Natural killer cell (primary cell): ENCODE data around the gene PON1. TPM values are rescaled to one million over a fixed set of nuclear protein-coding genes. Genes with fewer than 3 reads are reported as not detected.

ENCODE experiments used
- ATAC-seq, 3 donors: fragments of 150-1000 bp in 2 of 3; fragments of 200-7000 bp in 1 of 3; cut with Tn5 transposase; 1 replicate in 1 of 3; 2 replicates in 2 of 3; pipeline ENCODE4 v1.10.0; 2021; ENCODE audit warnings: mild to moderate bottlenecking in 2 of 3, moderate library complexity in 2 of 3
- DNase-seq, 2 donors: peaks; one replicate each; pipeline versions ENCODE4 v3.0.0 to v3.0.0-alpha.2; 2013 to 2021; ENCODE audit warnings: mixed read lengths in 1 of 2
- H3K27ac ChIP-seq: one replicate; pipeline ENCODE4 v1.5.1; 2013; ENCODE audit warnings: mild to moderate bottlenecking, low read length
- H3K27me3 ChIP-seq: one replicate; pipeline ENCODE4 v1.6.1; 2013; ENCODE audit warnings: low read length; ENCODE audit not compliant: control insufficient read depth, insufficient read depth
- H3K36me3 ChIP-seq: one replicate; pipeline ENCODE4 v1.6.1; 2013; ENCODE audit warnings: low read length; ENCODE audit not compliant: control insufficient read depth, insufficient read depth
- H3K4me1 ChIP-seq: one replicate; pipeline ENCODE4 v1.6.1; 2013; ENCODE audit warnings: low read length; ENCODE audit not compliant: control insufficient read depth, insufficient read depth
- H3K4me3 ChIP-seq: one replicate; pipeline ENCODE4 v1.5.1; 2013; ENCODE audit warnings: low read length
- H3K9me3 ChIP-seq: one replicate; pipeline ENCODE4 v1.6.1; 2013; ENCODE audit warnings: low read length; ENCODE audit not compliant: control insufficient read depth, insufficient read depth
- H3K27ac Mint-ChIP-seq, 2 donors: one replicate each; pipeline ENCODE4 v1.8.0; 2022; ENCODE audit warnings: mild to moderate bottlenecking in 2 of 2, mixed read lengths in 2 of 2, moderate library complexity in 1 of 2
- H3K27me3 Mint-ChIP-seq, 2 donors: one replicate each; pipeline ENCODE4 v1.8.0; 2022; ENCODE audit warnings: low read depth in 2 of 2, mixed read lengths in 2 of 2
- H3K36me3 Mint-ChIP-seq: one replicate; pipeline ENCODE4 v1.8.0; 2022; ENCODE audit warnings: mixed read lengths
- H3K4me1 Mint-ChIP-seq, 2 donors: one replicate each; pipeline ENCODE4 v1.8.0; 2022; ENCODE audit warnings: mixed read lengths in 2 of 2
- H3K4me3 Mint-ChIP-seq: one replicate; pipeline ENCODE4 v1.8.0; 2022; ENCODE audit warnings: mild to moderate bottlenecking, moderate library complexity, mixed read lengths
- H3K9me3 Mint-ChIP-seq, 2 donors: one replicate each; pipeline ENCODE4 v1.8.0; 2022; ENCODE audit warnings: mixed read lengths in 2 of 2
- CTCF ChIP-seq: fragments of 200-600 bp; IDR thresholded peaks from one replicate; pipeline ENCODE4 v1.8.0; 2022; ENCODE audit warnings: antibody characterized with exemption
- WGBS: methylation state at CpG from one replicate; pipeline ENCODE4 v1.1.7; 2013; ENCODE audit warnings: missing lambda C conversion rate; ENCODE audit not compliant: insufficient coverage; 5-methylcytosine and 5-hydroxymethylcytosine counted together
- intact Hi-C: fragments of 100-400 bp; cut with micrococcal nuclease; formaldehyde crosslinking; loops from one replicate; pipeline ENCODE4 v1.14.2; 2022
- total RNA-seq, 4 donors: library from RNA; stranded (reverse); fragments of 120-200 nt in 1 of 4; gene quantifications; one replicate each; pipeline versions ENCODE4 v1.2.3 to v1.2.4, GENCODE V29; 2013 to 2022

PON1 gene
- total RNA-seq = not detected
- not detected for total RNA-seq (2013)

- intact Hi-C loops = no loop called here
- H3K27me3 Mint-ChIP-seq = peaks cover 7 to 14% of the 10 kb centered on the region in 2 donors
- ATAC-seq (peak in 1 of 3 donors; percentile 35), DNase-seq (peak in 1 of 2 donors; percentile 34)
- no peak within 1 kb of the TSS for H3K4me3 ChIP-seq
- H3K27ac Mint-ChIP-seq = no peak within 1 kb of the TSS
- TF ChIP-seq CTCF = no peak
- H3K36me3 ChIP-seq = no peaks in the 10 kb centered on the region
- no peaks in the 10 kb centered on the region for H3K9me3 Mint-ChIP-seq
- peaks cover 9% of the 10 kb centered on the region for H3K27me3 ChIP-seq
- no peak within 1 kb of the TSS for H3K4me3 Mint-ChIP-seq
- no peaks in the 10 kb centered on the region for H3K9me3 ChIP-seq
- no peaks in the 10 kb centered on the region for H3K4me1 ChIP-seq
- 71% methylated on average over 20 of the region's 20 CpGs for whole genome bisulfite sequencing
- no peak within 1 kb of the TSS for H3K27ac ChIP-seq
- no peaks in the 10 kb centered on the region for H3K4me1 Mint-ChIP-seq
- H3K36me3 Mint-ChIP-seq = no peaks in the 10 kb centered on the region
Observed at GRCh38 chr7:95324431-95324830, at the start of gene PON1. PON1 (minus strand) TSS chr7:95324532; CDS start chr7:95324475, 57 bp downstream.

- ATAC-seq = no peak
- H3K36me3 ChIP-seq = no peaks in the 10 kb centered on the region
- no peaks in the 10 kb centered on the region for H3K4me1 ChIP-seq
- H3K27ac ChIP-seq = no peak overlapping the region
- no peaks in the 10 kb centered on the region for H3K9me3 ChIP-seq
- H3K4me1 Mint-ChIP-seq = no peaks in the 10 kb centered on the region
- peaks cover 0 to 2% of the 10 kb centered on the region in 2 donors for H3K27me3 Mint-ChIP-seq
- H3K4me3 ChIP-seq = no peak overlapping the region
- intact Hi-C loops = no loop called here
- H3K27me3 ChIP-seq = no peaks in the 10 kb centered on the region
- no peaks in the 10 kb centered on the region for H3K36me3 Mint-ChIP-seq
- 89% methylated on average over 4 of the region's 4 CpGs for WGBS
- H3K4me3 Mint-ChIP-seq = no peak overlapping the region
- TF ChIP-seq CTCF = no peak
- H3K9me3 Mint-ChIP-seq = peaks cover 2 to 3% of the 10 kb centered on the region in 2 donors
- no peak for DNase-seq
- H3K27ac Mint-ChIP-seq = no peak overlapping the region
Observed at GRCh38 chr7:95373323-95373722, 49.0 kb upstream of the PON1 start.

DNA sequence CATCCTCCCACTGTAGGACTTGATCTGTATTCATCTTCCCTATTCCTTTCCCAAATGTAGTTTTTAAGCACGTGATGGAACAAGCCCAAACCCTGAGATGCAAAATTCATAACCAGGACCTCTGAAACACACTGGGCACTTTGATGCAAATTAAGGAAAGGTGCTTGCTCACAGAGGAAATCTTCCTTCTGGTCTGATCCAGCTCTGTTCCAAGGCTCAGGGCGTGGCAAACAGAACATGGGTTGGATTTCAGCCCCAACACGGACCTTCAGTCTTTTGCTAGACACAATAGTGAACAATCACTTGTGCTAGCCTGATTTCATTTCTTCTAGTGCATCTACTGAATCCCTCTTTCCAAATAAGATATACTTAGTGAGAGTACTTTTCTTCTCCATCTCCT lies 43.9 kb upstream of the PON1 start:
- DNase-seq = no peak
- H3K36me3 Mint-ChIP-seq = no peaks in the 10 kb centered on the region
- Histone ChIP-seq H3K36me3 (no peaks in the 10 kb centered on the region), H3K4me3 (no peak overlapping the region), H3K27ac (no peak overlapping the region), H3K9me3 (no peaks in the 10 kb centered on the region), H3K27me3 (no peaks in the 10 kb centered on the region), H3K4me1 (no peaks in the 10 kb centered on the region)
- H3K27ac Mint-ChIP-seq = no peak overlapping the region
- no peaks in the 10 kb centered on the region for H3K4me1 Mint-ChIP-seq
- TF ChIP-seq CTCF = no peak
- H3K9me3 Mint-ChIP-seq = no peaks in the 10 kb centered on the region
- H3K4me3 Mint-ChIP-seq = no peak overlapping the region
- WGBS = 77% methylated on average over 3 of the region's 3 CpGs
- intact Hi-C loops = no loop called here
- no peak for ATAC-seq
- H3K27me3 Mint-ChIP-seq = peaks cover 0 to 6% of the 10 kb centered on the region in 2 donors

DNA sequence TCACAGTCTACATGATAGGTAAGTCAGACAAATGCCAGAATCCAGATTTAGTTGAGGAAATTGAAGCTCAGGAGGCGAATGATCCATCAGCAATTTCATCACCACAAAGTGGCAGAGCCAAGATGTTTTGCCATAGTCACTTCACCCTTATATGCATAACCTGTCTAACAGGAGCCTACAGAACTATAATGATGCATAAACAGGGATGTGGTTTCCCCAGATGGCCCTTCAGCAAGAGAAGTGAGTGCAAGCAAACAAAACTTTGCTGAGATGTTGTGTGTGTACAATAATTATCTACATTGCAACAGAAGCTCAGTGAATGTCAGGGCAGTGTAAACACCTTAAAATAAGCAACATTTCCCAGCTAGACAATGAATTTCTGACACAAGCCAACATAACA lies 43.3 kb upstream of the PON1 start:
- no peaks in the 10 kb centered on the region for H3K9me3 ChIP-seq
- H3K4me1 ChIP-seq = no peaks in the 10 kb centered on the region
- TF ChIP-seq CTCF = no peak
- no peaks in the 10 kb centered on the region for H3K27me3 ChIP-seq
- Mint-ChIP-seq H3K9me3 (no peaks in the 10 kb centered on the region), H3K4me3 (no peak overlapping the region), H3K27ac (no peak overlapping the region), H3K36me3 (no peaks in the 10 kb centered on the region), H3K27me3 (peaks cover 0 to 6% of the 10 kb centered on the region in 2 donors), H3K4me1 (no peaks in the 10 kb centered on the region)
- no peak for DNase-seq
- no peak for ATAC-seq
- no peak overlapping the region for H3K4me3 ChIP-seq
- WGBS = 67% methylated on average over 1 of the region's 1 CpG
- intact Hi-C loops = no loop called here
- H3K36me3 ChIP-seq = no peaks in the 10 kb centered on the region
- no peak overlapping the region for H3K27ac ChIP-seq
